H1 (cell line): ENCODE results near the gene DDX56. TPM values are rescaled to one million over a fixed set of nuclear protein-coding genes. Genes with fewer than 3 reads are reported as not detected.

ENCODE experiments used
- CTCF ChIA-PET: fragments of 300-600 bp; sonication (Branson Sonifier 250); formaldehyde crosslinking; loops from one replicate; lab custom pipeline; 2021; ENCODE audit not compliant: partially characterized antibody; lab: Charles Lee
- POLR2A ChIA-PET: fragments of 300-600 bp; sonication (Branson Sonifier 250); formaldehyde crosslinking; loops from one replicate; lab custom pipeline; 2021; ENCODE audit warnings: inconsistent platforms; ENCODE audit not compliant: partially characterized antibody; lab: Charles Lee
- DNase-seq, 2 experiments: peaks; one replicate each; pipeline versions ENCODE4 v3.0.0 to v3.0.0-alpha.2; 2010 to 2022; ENCODE audit warnings: low spot score in 2 of 2, low read depth in 1 of 2, mixed read lengths in 1 of 2
- FAIRE-seq: peaks from 2 replicates; lab custom pipeline; 2011; peaks lifted over from hg19 to GRCh38; lab: Jason Lieb, UNC
- H2AFZ ChIP-seq: 2 replicates; pipeline ENCODE4 v1.8.1; 2012; ENCODE audit warnings: low read length, inconsistent platforms
- H2AK5ac ChIP-seq: 2 replicates; pipeline ENCODE4 v1.6.1; 2013; ENCODE audit warnings: low read depth, low read length
- H2BK120ac ChIP-seq: replicated peaks from 2 replicates; pipeline ENCODE3; 2013; ENCODE audit warnings: low read depth, low read length, inconsistent platforms
- H2BK12ac ChIP-seq: 2 replicates; pipeline ENCODE4 v1.6.1; 2013; ENCODE audit warnings: low read depth, low read length
- H2BK15ac ChIP-seq: 2 replicates; pipeline ENCODE4 v1.6.1; 2013; ENCODE audit warnings: low read length
- H2BK20ac ChIP-seq: 2 replicates; pipeline ENCODE4 v1.6.1; 2013; ENCODE audit warnings: low read length
- H2BK5ac ChIP-seq: 2 replicates; pipeline ENCODE4 v1.6.1; 2013; ENCODE audit warnings: low read depth, low read length
- H3K14ac ChIP-seq: 2 replicates; pipeline ENCODE4 v1.6.1; 2013; ENCODE audit warnings: inconsistent platforms; ENCODE audit not compliant: insufficient read length
- H3K18ac ChIP-seq: 2 replicates; pipeline ENCODE4 v1.6.1; 2013; ENCODE audit warnings: low read length; ENCODE audit errors: extremely low read depth
- H3K23ac ChIP-seq: 2 replicates; pipeline ENCODE4 v1.6.1; 2013; ENCODE audit warnings: inconsistent platforms; ENCODE audit not compliant: insufficient read length
- H3K23me2 ChIP-seq: 2 replicates; pipeline ENCODE4 v1.6.1; 2013; ENCODE audit warnings: low read depth, low read length
- H3K27ac ChIP-seq: 2 replicates; pipeline ENCODE4 v1.6.1; 2011; ENCODE audit warnings: low read depth, low read length, inconsistent platforms
- H3K27me3 ChIP-seq, 4 experiments: replicated peaks in 1 of 4; 1 replicate in 1 of 4; 2 replicates in 3 of 4; pipeline versions ENCODE4 v1.6.1 to v1.8.1; 2011 to 2013; ENCODE audit warnings: low read length in 3 of 4, mild to moderate bottlenecking in 3 of 4, inconsistent platforms in 2 of 4, mixed read lengths in 2 of 4, moderate library complexity in 1 of 4; ENCODE audit not compliant: control insufficient read depth in 3 of 4, insufficient read depth in 3 of 4; ENCODE audit errors: extremely low read depth in 1 of 4
- H3K36me3 ChIP-seq, 4 experiments: 2 replicates each; pipeline versions ENCODE4 v1.6.1 to v1.8.1; 2011 to 2013; ENCODE audit warnings: mild to moderate bottlenecking in 4 of 4, low read length in 3 of 4, moderate library complexity in 2 of 4, control low read depth in 1 of 4, inconsistent platforms in 1 of 4; ENCODE audit not compliant: insufficient read depth in 4 of 4, control insufficient read depth in 2 of 4
- H3K4ac ChIP-seq: replicated peaks from 2 replicates; pipeline ENCODE3; 2013; ENCODE audit warnings: low read length, low read depth, mixed read lengths, inconsistent platforms; ENCODE audit not compliant: insufficient read length
- H3K4me1 ChIP-seq, 4 experiments: replicated peaks in 1 of 4; 1 replicate in 1 of 4; 2 replicates in 3 of 4; pipeline versions ENCODE4 v1.6.1 to v1.8.1; 2011 to 2013; ENCODE audit warnings: low read length in 3 of 4, inconsistent platforms in 2 of 4, mixed read lengths in 1 of 4; ENCODE audit not compliant: insufficient read depth in 4 of 4, control insufficient read depth in 3 of 4
- H3K4me2 ChIP-seq, 2 experiments: 2 replicates each; pipeline versions ENCODE4 v1.6.1 to v1.8.1; 2011 to 2013; ENCODE audit warnings: low read depth in 2 of 2, low read length in 2 of 2, control low read depth in 1 of 2, inconsistent platforms in 1 of 2, mild to moderate bottlenecking in 1 of 2; ENCODE audit not compliant: insufficient read depth in 1 of 2
- H3K4me3 ChIP-seq, 4 experiments: fragments of 200-600, 300-600 bp in 1 of 4; sonication (generic), shearing (Covaris generic), sonication (Bioruptor Twin) in 1 of 4; 2 replicates each; pipeline versions ENCODE4 v1.5.1 to v1.8.1; 2011 to 2016; ENCODE audit warnings: low read length in 4 of 4, low read depth in 3 of 4, control low read depth in 2 of 4, inconsistent platforms in 2 of 4, mild to moderate bottlenecking in 2 of 4, mixed read lengths in 1 of 4, moderate library complexity in 1 of 4; ENCODE audit not compliant: insufficient read depth in 2 of 4; ENCODE audit errors: extremely low read depth in 1 of 4
- H3K56ac ChIP-seq: replicated peaks from 2 replicates; pipeline ENCODE3; 2013; ENCODE audit warnings: low read depth, mild to moderate bottlenecking, mixed read lengths, low read length, inconsistent platforms; ENCODE audit not compliant: insufficient read length
- H3K79me1 ChIP-seq: 2 replicates; pipeline ENCODE4 v1.6.1; 2013; ENCODE audit warnings: low read depth, low read length, control low read depth
- H3K79me2 ChIP-seq, 2 experiments: 2 replicates each; pipeline versions ENCODE4 v1.6.1 to v1.8.1; 2012 to 2013; ENCODE audit warnings: low read length in 2 of 2, mild to moderate bottlenecking in 2 of 2, inconsistent platforms in 1 of 2; ENCODE audit not compliant: insufficient read depth in 2 of 2, control insufficient read depth in 1 of 2
- H3K9ac ChIP-seq, 4 experiments: replicated peaks in 1 of 4; 1 replicate in 1 of 4; 2 replicates in 3 of 4; pipeline versions ENCODE4 v1.6.1 to v1.8.1; 2011 to 2013; ENCODE audit warnings: low read depth in 3 of 4, low read length in 3 of 4, control low read depth in 2 of 4, mild to moderate bottlenecking in 2 of 4, moderate library complexity in 2 of 4, inconsistent platforms in 1 of 4; ENCODE audit errors: extremely low read depth in 1 of 4
- H3K9me3 ChIP-seq, 2 experiments: 2 replicates each; pipeline versions ENCODE4 v1.6.1 to v1.8.1; 2012 to 2013; ENCODE audit warnings: mild to moderate bottlenecking in 2 of 2, moderate library complexity in 2 of 2, control low read depth in 1 of 2, inconsistent platforms in 1 of 2, low read depth in 1 of 2, low read length in 1 of 2, mixed read lengths in 1 of 2; ENCODE audit not compliant: insufficient read depth in 2 of 2
- H4K20me1 ChIP-seq, 2 experiments: replicated peaks in 1 of 2; 2 replicates each; pipeline versions ENCODE3 to v1.8.1; 2011 to 2013; ENCODE audit warnings: inconsistent platforms in 2 of 2, low read length in 2 of 2, mild to moderate bottlenecking in 1 of 2; ENCODE audit not compliant: insufficient read depth in 2 of 2, control insufficient read depth in 1 of 2
- H4K5ac ChIP-seq: 2 replicates; pipeline ENCODE4 v1.6.1; 2013; ENCODE audit warnings: low read length, low read depth, mixed read lengths, inconsistent platforms; ENCODE audit not compliant: insufficient read length
- H4K8ac ChIP-seq: 2 replicates; pipeline ENCODE4 v1.8.0; 2013; ENCODE audit warnings: mild to moderate bottlenecking, moderate library complexity, low read length, inconsistent platforms; ENCODE audit not compliant: insufficient read depth; ENCODE audit errors: extremely low read depth
- H4K91ac ChIP-seq: replicated peaks from 2 replicates; pipeline ENCODE3; 2013; ENCODE audit warnings: low read length, mixed read lengths, inconsistent platforms; ENCODE audit not compliant: insufficient read length
- ATF2 ChIP-seq: IDR thresholded peaks from 2 replicates; pipeline ENCODE4 v1.6.1; 2012; ENCODE audit warnings: low read length, inconsistent platforms
- CBX8 ChIP-seq: fragments of 300-800, 300-1000 bp; sonication (generic); IDR thresholded peaks from 2 replicates; pipeline ENCODE4 v1.7.1; 2016; ENCODE audit warnings: low read depth, low read length, borderline replicate concordance
- CHD1 ChIP-seq: IDR thresholded peaks from 2 replicates; pipeline ENCODE4 v1.6.1; 2012; ENCODE audit warnings: low read depth, low read length, improper control_type of control experiment
- CTBP2 ChIP-seq: IDR thresholded peaks from 2 replicates; pipeline ENCODE4 v1.7.0; 2011; ENCODE audit warnings: borderline replicate concordance, mild to moderate bottlenecking, moderate library complexity, mixed read lengths, low read length; ENCODE audit not compliant: insufficient read depth, insufficient read length
- KDM1A ChIP-seq: fragments of 200-600, 300-600 bp; sonication (generic); IDR thresholded peaks from 2 replicates; pipeline ENCODE4 v1.7.1; 2016; ENCODE audit warnings: mild to moderate bottlenecking, low read length, borderline replicate concordance
- KDM4A ChIP-seq: IDR thresholded peaks from one replicate; pipeline ENCODE4 v1.7.1; 2012; ENCODE audit warnings: low read depth, mild to moderate bottlenecking, moderate library complexity, low read length, inconsistent platforms; ENCODE audit not compliant: severe bottlenecking
- RFX5 ChIP-seq: IDR thresholded peaks from 2 replicates; pipeline ENCODE4 v1.6.1; 2011; ENCODE audit warnings: low read depth, low read length, improper control_type of control experiment, borderline replicate concordance
- SIX5 ChIP-seq: IDR thresholded peaks from 2 replicates; pipeline ENCODE4 v1.6.1; 2011; ENCODE audit warnings: mild to moderate bottlenecking, low read depth, low read length
- SP2 ChIP-seq: IDR thresholded peaks from 2 replicates; pipeline ENCODE4 v1.6.1; 2012; ENCODE audit warnings: mild to moderate bottlenecking, low read length, inconsistent platforms
- SP4 ChIP-seq: IDR thresholded peaks from 2 replicates; pipeline ENCODE4 v1.6.1; 2012; ENCODE audit warnings: low read length, inconsistent platforms
- TAF1 ChIP-seq: IDR thresholded peaks from 2 replicates; pipeline ENCODE4 v1.6.1; 2011; ENCODE audit warnings: mild to moderate bottlenecking, low read depth, low read length
- TEAD4 ChIP-seq: IDR thresholded peaks from 2 replicates; pipeline ENCODE4 v1.6.1; 2012; ENCODE audit warnings: low read depth, low read length, inconsistent platforms, mixed read lengths
- ZNF274 ChIP-seq: IDR thresholded peaks from 2 replicates; pipeline ENCODE4 v1.7.0; 2012; ENCODE audit warnings: low read length, borderline replicate concordance; ENCODE audit errors: extremely low read depth
- WGBS, 2 experiments: shearing (Covaris generic) in 1 of 2; methylation state at CpG; one replicate each; pipeline versions ENCODE4 v1.1.6 to v1.1.7; 2013 to 2015; ENCODE audit warnings: low lambda C conversion rate in 2 of 2, mixed read lengths in 2 of 2, inconsistent platforms in 1 of 2, low coverage in 1 of 2, missing lambda C conversion rate in 1 of 2; ENCODE audit not compliant: insufficient replicate concordance in 2 of 2, insufficient coverage in 1 of 2, insufficient read length in 1 of 2; ENCODE audit errors: extremely low coverage in 1 of 2, missing lambda C conversion rate in 1 of 2; 5-methylcytosine and 5-hydroxymethylcytosine counted together
- polyA plus RNA-seq, 7 experiments: library from polyadenylated mRNA; depleted of rRNA in 3 of 7; stranded (reverse) in 5 of 7; unstranded in 2 of 7; fragments of >200 nt in 5 of 7; fragments of 200-250 nt in 2 of 7; gene quantifications; 1 replicate in 5 of 7; 2 replicates in 1 of 7; 4 replicates in 1 of 7; pipeline versions ENCODE4 v1.2.1 to v1.2.3, GENCODE V29; 2011 to 2013; ENCODE audit warnings: missing spikeins in 2 of 7, mixed read lengths in 2 of 7
- total RNA-seq: library from RNA; stranded (reverse); fragmentation: NEBNext Ultra II Directional; extraction: Animal tissue kit (Norgen Biotek cat#: 25700); gene quantifications from 2 replicates; pipeline ENCODE4 v1.2.1, GENCODE V29; 2021

The DDX56 gene
- total and polyA plus RNA-seq, 2 of the 8 experiments (the other 6 are each of a cell fraction or from before 2014, with no cell fraction given), result 56.9 to 81.6 TPM

GRCh38 chr7:44555350-44555749, 18.4 kb downstream of the DDX56 start:
- Histone ChIP-seq H3K4ac (no peak overlapping the region), H2BK15ac (no peak overlapping the region), H3K18ac (no peak overlapping the region), H3K9me3 (no peaks in the 10 kb centered on the region), H3K14ac (no peak overlapping the region), H3K36me3 (no peaks in the 10 kb centered on the region), H3K79me2 (no peaks in the 10 kb centered on the region), H2BK12ac (no peak overlapping the region), H3K23ac (no peak overlapping the region), H3K79me1 (no peaks in the 10 kb centered on the region), H2AK5ac (no peak overlapping the region), H2AFZ (no peak overlapping the region), H3K27ac (no peak overlapping the region), H4K91ac (no peak overlapping the region), H2BK20ac (no peak overlapping the region), H3K4me2 (no peak overlapping the region), H3K56ac (no peak overlapping the region), H2BK5ac (no peak overlapping the region), H4K8ac (no peak overlapping the region), H3K4me1 (no peaks in the 10 kb centered on the region), H4K5ac (no peak overlapping the region), H3K27me3 (no peaks in the 10 kb centered on the region), H2BK120ac (no peak overlapping the region), H3K9ac (no peak overlapping the region), H3K23me2 (no peaks in the 10 kb centered on the region), H3K4me3 (no peak overlapping the region), H4K20me1 (no peaks in the 10 kb centered on the region)
- CTCF ChIA-PET, result interaction anchor here (0.6 to 1.6 kb wide), 2 partner anchors 10 to 31 kb away, joined by 3 to 9 read pairs; no protein-coding TSS in a partner anchor
- DNase-seq (no peak), FAIRE-seq (no peak)
- POLR2A ChIA-PET, result interaction anchor here (0.9 to 4.1 kb wide), 2 partner anchors 9 to 13 kb away, joined by 3 to 23 read pairs; no protein-coding TSS in a partner anchor
- 71% methylated on average over 2 of the region's 2 CpGs; no CpG with 5 or more reads in 1 of the 2 experiments for WGBS, 2 experiments
- TF ChIP-seq CHD1 (no peak), SIX5 (no peak), TEAD4 (no peak), SP4 (no peak), KDM4A (no peak), KDM1A (no peak), CBX8 (no peak), ZNF274 (no peak), ATF2 (no peak), SP2 (no peak), RFX5 (no peak), TAF1 (no peak), CTBP2 (no peak)
